Left cardiac atrium (tissue), 4 donors: ENCODE data around the gene DFFA. TPM values are rescaled to one million over a fixed set of nuclear protein-coding genes. Genes with fewer than 3 reads are reported as not detected.

Experiments
- ATAC-seq, 2 donors: fragments of 200-7000 bp; cut with Tn5 transposase; one replicate each; pipeline ENCODE4 v1.9.1; 2020; ENCODE audit warnings: mild to moderate bottlenecking in 2 of 2, moderate library complexity in 2 of 2
- DNase-seq: peaks from one replicate; pipeline ENCODE4 v3.0.0-alpha.2; 2020
- intact Hi-C, 2 donors: fragments of 100-400 bp; cut with DNase I; formaldehyde crosslinking; loops; one replicate each; pipeline versions ENCODE4 v1.14.1 to v1.15.1; 2022 to 2023
- total RNA-seq, 2 donors: library from RNA; stranded (reverse); fragmentation: NEBNext Ultra II Directional; extraction: Animal tissue kit (Norgen Biotek cat#: 25700); gene quantifications; one replicate each; pipeline ENCODE4 v1.2.1, GENCODE V29; 2021
- donor health status: DM: no; HTN: yes; CAD: no.
- donor health status: DM: no; HTN: yes; CAD: no; lungs with severe emphysema.
- donor health status: DM: yes; HTN: yes; CAD: no.
- donor health status: Dilated cardiomyopathy.

The DFFA gene
- total RNA-seq, 2 donors from 2014 or later: 26.1 to 28.3 TPM

DNA sequence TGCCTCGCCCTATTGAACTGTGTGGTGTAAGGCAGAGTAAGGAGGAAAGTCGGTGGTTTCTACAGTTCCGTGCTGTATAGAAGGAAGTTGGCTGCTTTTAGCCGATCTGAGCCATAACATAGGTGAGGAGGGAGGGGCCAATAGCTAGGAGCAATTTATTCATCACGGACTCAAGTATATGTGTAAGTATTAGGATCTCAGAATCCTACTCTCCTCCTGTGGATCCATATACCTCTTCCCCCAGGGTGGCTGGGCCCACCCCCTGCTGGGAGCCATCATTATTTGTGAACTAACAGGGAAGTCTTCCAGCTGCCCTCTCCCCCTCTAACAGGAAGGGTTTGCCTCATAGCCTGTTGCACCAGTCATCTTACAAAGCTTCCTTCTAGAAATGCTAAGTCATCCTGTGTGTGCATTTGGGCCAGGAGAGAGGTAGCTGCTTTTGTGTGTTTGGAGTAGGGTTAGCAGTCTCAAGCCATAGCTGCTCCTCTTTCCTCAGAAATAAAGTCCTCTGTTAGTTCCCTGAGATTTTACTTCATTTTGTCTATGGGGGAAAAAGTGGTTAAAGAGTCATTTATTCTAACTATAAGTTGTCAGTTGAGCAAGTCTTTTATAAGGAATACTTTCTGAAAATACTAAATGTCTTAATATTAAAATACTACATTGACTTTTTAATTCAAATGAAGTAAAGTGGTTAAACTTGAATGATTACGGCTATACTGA is 57.0 kb downstream of the DFFA start:
- DNase-seq (peak; percentile 25), ATAC-seq (peak; percentile 74 to 83)
- intact Hi-C loops: no loop called here

GRCh38 chr1:10407201-10407600 is 65.1 kb downstream of the DFFA start:
- DNase-seq (no peak), ATAC-seq (no peak)
- intact Hi-C loops: no loop called here

Other genes starting within 250 kb of the DFFA start
- 10 to 100 TPM; 58.8 to 65.5 TPM for gene PGD, start 73.5 kb downstream of the DFFA start, total RNA-seq
- gene CENPS, start 42.1 kb downstream of the DFFA start, total RNA-seq: 1 to 10 TPM; 4.1 to 5.0 TPM
- gene CORT, start 22.5 kb downstream of the DFFA start, total RNA-seq: not detected
- gene PEX14, start 2.4 kb upstream of the DFFA start, total RNA-seq: 10 to 100 TPM; 17.6 to 24.7 TPM